ENCODE results near the gene WDR91.
"Not testable (repeated sequence)": the region's sequence is repeated elsewhere in the genome, so short reads cannot be mapped to it uniquely, and the experiment has no call there.

The WDR91 gene

GRCh38 chr7:135181261-135181928 lies 29.9 kb downstream of the WDR91 start:
- DNase-seq (ENCODE audit: low read depth in 2 of 3, low spot score in 2 of 3): no peak

- no peak for DNase-seq (ENCODE audit: low read depth in 2 of 3, low spot score in 2 of 3)
Measured at GRCh38 chr7:135180122-135180521, 31.2 kb downstream of the WDR91 start.

GRCh38 chr7:135179321-135179925 lies 31.9 kb downstream of the WDR91 start:
- no peak for DNase-seq (ENCODE audit: low read depth in 2 of 3, low spot score in 2 of 3)

- no peak for DNase-seq (ENCODE audit: low read depth in 2 of 3, low spot score in 2 of 3)
Measured at GRCh38 chr7:135178364-135178763, 33.0 kb downstream of the WDR91 start.

GRCh38 chr7:135177028-135177696 lies 34.2 kb downstream of the WDR91 start:
- no peak for DNase-seq (ENCODE audit: low read depth in 2 of 3, low spot score in 2 of 3)

- DNase-seq (ENCODE audit: low read depth in 2 of 3, low spot score in 2 of 3): no peak
Measured at GRCh38 chr7:135175931-135176330, 35.4 kb downstream of the WDR91 start.

- DNase-seq (ENCODE audit: low read depth in 2 of 3, low spot score in 2 of 3): no peak
Measured at GRCh38 chr7:135174941-135175340, 36.4 kb downstream of the WDR91 start.

- DNase-seq (ENCODE audit: low read depth in 2 of 3, low spot score in 2 of 3): not testable (repeated sequence)
Measured at GRCh38 chr7:135173916-135174315, 37.4 kb downstream of the WDR91 start.

GRCh38 chr7:135171581-135172291 lies 39.6 kb downstream of the WDR91 start:
- DNase-seq (ENCODE audit: low read depth in 2 of 3, low spot score in 2 of 3): not testable (repeated sequence)

- DNase-seq (ENCODE audit: low read depth in 2 of 3, low spot score in 2 of 3): not testable (repeated sequence)
Measured at GRCh38 chr7:135170998-135171481, 40.3 kb downstream of the WDR91 start.

GRCh38 chr7:135170274-135170997 lies 40.9 kb downstream of the WDR91 start, which contains the start of gene CYREN:
CYREN (minus strand) TSS chr7:135170707; CDS start chr7:135168922, 1,785 bp downstream.
- peak; percentile 78 to 89 (median 81) for DNase-seq (ENCODE audit: low read depth in 2 of 3, low spot score in 2 of 3)

GRCh38 chr7:135169964-135170273 lies 41.4 kb downstream of the WDR91 start:
- DNase-seq (ENCODE audit: low read depth in 2 of 3, low spot score in 2 of 3): no peak

- no peak for DNase-seq (ENCODE audit: low read depth in 2 of 3, low spot score in 2 of 3)
Measured at GRCh38 chr7:135169141-135169963, 42.0 kb downstream of the WDR91 start.

GRCh38 chr7:135168489-135169140 lies 42.7 kb downstream of the WDR91 start:
- no peak for DNase-seq (ENCODE audit: low read depth in 2 of 3, low spot score in 2 of 3)

GRCh38 chr7:135168001-135168400 lies 43.3 kb downstream of the WDR91 start:
- DNase-seq (ENCODE audit: low read depth in 2 of 3, low spot score in 2 of 3): no peak

GRCh38 chr7:135167365-135167917 lies 43.9 kb downstream of the WDR91 start:
- DNase-seq (ENCODE audit: low read depth in 2 of 3, low spot score in 2 of 3): no peak

GRCh38 chr7:135166338-135166990 lies 44.9 kb downstream of the WDR91 start:
- DNase-seq (ENCODE audit: low read depth in 2 of 3, low spot score in 2 of 3): no peak

GRCh38 chr7:135165862-135166261 lies 45.5 kb downstream of the WDR91 start:
- no peak for DNase-seq (ENCODE audit: low read depth in 2 of 3, low spot score in 2 of 3)

Measured in activated CD8-positive, alpha-beta memory T cell treated with anti-CD3 and anti-CD28 coated beads for 48 hours (primary cell).